GM19238 (cell line): ENCODE results near the gene CA6.
"Not testable (repeated sequence)": the region's sequence is repeated elsewhere in the genome, so short reads cannot be mapped to it uniquely, and the experiment has no call there.

Experiments
- DNase-seq: peaks from one replicate; pipeline ENCODE4 v3.0.0; 2011; ENCODE audit warnings: low spot score; ENCODE audit not compliant: insufficient read length

Gene CA6

DNA sequence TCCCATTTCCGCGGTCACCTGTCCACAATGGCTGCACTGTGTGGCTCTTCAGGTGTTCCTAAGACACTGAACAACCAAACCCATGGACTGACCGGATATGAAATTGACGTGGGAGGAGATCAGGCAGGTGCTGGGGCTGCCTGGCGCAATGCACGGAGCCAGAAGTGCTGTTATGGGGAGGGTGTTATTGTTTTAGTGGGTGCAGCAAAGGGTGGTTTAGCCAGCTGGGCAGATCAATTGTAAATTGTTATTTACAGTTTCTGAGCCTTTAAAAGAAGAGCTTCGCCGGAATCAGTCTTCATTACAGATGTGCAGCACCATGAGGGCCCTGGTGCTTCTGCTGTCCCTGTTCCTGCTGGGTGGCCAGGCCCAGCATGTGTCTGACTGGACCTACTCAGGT, at the start of gene CA6:
CA6 (plus strand) TSS at position 301 of the 400 bp plus-strand sequence; CDS start at position 320, 19 bp downstream.
- DNase-seq: no peak

DNA sequence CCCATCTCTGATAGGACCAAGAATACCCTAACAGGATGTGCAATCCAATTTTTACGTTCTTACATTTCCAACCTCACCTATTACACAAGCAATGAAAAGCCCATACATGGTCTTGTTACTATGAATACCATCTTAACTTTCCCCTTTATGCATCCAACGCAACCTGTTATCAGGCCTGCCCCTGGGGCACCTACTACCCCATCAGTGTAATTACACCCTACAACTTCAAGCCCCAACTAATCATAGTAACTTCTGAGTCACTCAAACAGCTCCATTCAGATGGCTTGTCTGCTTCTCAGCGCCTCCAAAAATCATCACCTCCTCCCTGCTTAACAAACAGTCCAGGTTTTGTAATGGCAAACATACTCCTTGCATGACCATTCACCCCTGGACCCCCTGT, 48.9 kb upstream of the CA6 start:
- not testable (repeated sequence) for DNase-seq

- not testable (repeated sequence) for DNase-seq
Observed at GRCh38 chr1:8897505-8897904, 48.2 kb upstream of the CA6 start.

- DNase-seq: not testable (repeated sequence)
Observed at GRCh38 chr1:8898418-8898817, 47.2 kb upstream of the CA6 start.

DNA sequence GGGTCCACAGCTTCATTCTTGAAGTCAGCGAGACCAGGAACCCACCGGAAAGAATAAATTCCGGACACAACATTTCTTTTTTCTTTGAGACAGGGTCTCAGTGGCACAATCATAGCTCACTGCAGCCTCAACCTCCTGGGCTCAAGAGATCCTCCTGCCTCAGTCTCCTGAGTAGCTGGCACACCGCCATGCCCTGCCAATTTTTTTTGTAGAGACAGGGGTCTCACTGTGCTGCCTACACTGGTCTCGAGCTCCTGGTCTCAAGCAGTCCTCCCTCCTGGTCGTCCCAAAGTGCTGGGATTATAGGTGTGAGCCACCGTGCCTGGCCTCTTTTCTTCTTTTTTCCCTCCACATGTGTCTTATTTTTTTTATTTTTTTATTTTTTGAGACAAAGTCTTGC, 46.6 kb upstream of the CA6 start:
- no peak for DNase-seq

- DNase-seq: not testable (repeated sequence)
Observed at GRCh38 chr1:8900684-8901083, 45.0 kb upstream of the CA6 start.

GRCh38 chr1:8902765-8903164, 42.9 kb upstream of the CA6 start:
- no peak for DNase-seq

- no peak for DNase-seq
Observed at GRCh38 chr1:8903410-8903809, 42.3 kb upstream of the CA6 start.

- DNase-seq: no peak
Observed at GRCh38 chr1:8903908-8904650, 41.6 kb upstream of the CA6 start.

GRCh38 chr1:8905582-8906191, 40.0 kb upstream of the CA6 start:
- DNase-seq: no peak

DNA sequence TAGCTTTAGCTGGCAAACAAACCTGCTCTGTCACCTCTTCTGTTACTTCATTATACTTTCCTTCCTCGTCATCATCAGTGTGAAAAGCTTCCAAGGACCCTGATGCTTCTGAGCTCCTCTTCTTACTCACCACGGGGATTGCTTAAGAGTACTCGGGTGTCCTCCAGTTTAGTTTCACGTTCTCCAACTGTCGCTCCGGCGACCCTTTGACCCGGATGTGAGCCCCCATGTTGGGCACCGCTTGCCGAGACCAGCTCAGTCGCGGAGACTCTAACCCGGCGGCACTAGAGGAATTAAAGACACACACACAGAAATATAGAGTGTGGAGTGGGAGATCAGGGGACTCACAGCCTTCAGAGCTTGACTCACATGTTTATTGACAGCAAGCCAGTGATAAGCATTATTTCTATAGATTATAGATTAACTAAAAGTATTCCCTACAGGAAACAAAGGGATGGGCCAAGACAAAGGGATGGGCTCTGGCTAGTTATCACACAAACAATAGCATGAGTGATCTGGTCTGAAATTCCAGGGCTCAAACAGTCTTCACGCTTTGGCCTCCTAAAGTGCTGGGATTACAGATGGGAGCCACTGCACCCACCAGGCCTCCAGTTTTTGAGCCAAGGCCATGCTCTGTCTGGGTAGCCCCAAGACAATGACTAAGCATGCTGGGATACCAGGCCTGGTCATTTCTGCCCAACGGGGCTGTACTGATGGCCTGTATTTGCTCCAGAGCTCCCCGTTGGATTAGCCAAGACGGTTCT, 37.1 kb upstream of the CA6 start:
- DNase-seq: no peak

DNA sequence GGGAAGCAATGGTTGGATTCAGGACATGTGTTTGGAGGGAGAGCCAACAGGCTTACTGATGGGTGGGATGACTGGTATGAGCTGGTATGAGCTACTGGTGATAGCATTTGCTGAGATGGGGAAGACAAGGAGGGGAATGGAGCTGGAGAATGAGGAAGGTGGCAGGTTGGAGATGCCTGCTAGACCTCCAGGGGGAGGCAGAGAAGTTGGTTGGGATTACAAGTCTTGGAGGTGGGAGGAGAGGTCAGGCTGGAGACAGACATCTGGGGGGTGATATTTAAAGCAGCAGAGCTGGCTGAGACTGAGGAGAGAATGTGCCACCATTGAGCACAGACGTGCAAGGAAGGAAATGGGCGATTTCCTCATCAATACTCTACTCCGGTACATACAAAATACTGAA, 35.3 kb upstream of the CA6 start:
- DNase-seq: no peak

GRCh38 chr1:8910914-8911313, 34.8 kb upstream of the CA6 start:
- DNase-seq: no peak

GRCh38 chr1:8911416-8912309, 34.0 kb upstream of the CA6 start:
- no peak for DNase-seq

GRCh38 chr1:8913457-8913856, 32.2 kb upstream of the CA6 start:
- no peak for DNase-seq

- no peak for DNase-seq
Observed at GRCh38 chr1:8914466-8914865, 31.2 kb upstream of the CA6 start.

- DNase-seq: no peak
Observed at GRCh38 chr1:8915446-8915845, 30.2 kb upstream of the CA6 start.

- not testable (repeated sequence) for DNase-seq
Observed at GRCh38 chr1:8917536-8917935, 28.1 kb upstream of the CA6 start.

DNA sequence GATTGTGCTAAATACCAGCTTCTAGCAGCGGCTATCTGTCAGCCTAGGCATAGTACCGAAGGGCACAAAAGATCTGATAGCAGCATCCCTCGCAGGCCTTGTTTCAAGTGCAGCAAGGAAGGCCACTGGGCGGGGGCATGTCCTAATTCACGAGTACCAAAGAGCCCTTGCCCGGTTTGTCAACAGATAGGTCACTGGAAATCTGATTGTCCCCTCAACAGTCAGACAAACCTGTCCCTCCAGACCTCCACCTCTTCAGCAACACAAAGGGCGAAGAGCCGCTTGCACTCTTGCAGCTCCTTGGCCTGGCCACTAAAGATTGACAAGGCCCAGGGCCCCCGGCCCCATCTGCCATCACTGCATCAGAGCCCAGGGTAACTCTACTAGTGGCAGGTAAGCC, 22.7 kb upstream of the CA6 start:
- DNase-seq: no peak

- DNase-seq: no peak
Observed at GRCh38 chr1:8925406-8925805, 20.3 kb upstream of the CA6 start.

GRCh38 chr1:8925960-8926359, 19.7 kb upstream of the CA6 start:
- DNase-seq: no peak
